Fibroblast of skin of right quadriceps (primary cell): ENCODE results near the gene KNG1.
A peak's percentile ranks its signal among the peaks of the same experiment; 100 is the strongest.
"Not testable (repeated sequence)": the region's sequence is repeated elsewhere in the genome, so short reads cannot be mapped to it uniquely, and the experiment has no call there.

Source experiments
- DNase-seq: peaks from one replicate; pipeline ENCODE4 v3.0.0-alpha.2; 2013

Gene KNG1

DNA sequence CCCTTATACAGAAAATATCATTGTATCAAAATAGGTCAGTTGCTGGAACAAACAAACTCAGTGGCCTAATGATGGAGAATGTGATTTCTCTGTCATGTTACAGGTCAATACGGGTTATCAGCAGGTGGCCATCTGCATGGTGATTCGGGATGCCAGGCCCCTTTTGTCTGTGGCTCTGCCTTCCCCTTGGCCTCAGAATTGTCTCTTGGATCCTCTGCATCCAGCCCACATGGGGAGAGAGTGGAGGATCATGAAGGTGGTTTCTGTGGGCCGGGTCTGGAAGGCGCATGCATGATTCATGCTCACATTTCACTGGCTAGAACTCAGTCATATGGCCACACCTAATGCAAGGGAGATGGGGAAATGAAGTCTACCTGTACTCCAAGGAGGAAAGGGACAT is 6.5 kb upstream of the KNG1 start:
- DNase-seq = not testable (repeated sequence)

GRCh38 chr3:186713499-186713898 is 3.7 kb upstream of the KNG1 start:
- DNase-seq = no peak

DNA sequence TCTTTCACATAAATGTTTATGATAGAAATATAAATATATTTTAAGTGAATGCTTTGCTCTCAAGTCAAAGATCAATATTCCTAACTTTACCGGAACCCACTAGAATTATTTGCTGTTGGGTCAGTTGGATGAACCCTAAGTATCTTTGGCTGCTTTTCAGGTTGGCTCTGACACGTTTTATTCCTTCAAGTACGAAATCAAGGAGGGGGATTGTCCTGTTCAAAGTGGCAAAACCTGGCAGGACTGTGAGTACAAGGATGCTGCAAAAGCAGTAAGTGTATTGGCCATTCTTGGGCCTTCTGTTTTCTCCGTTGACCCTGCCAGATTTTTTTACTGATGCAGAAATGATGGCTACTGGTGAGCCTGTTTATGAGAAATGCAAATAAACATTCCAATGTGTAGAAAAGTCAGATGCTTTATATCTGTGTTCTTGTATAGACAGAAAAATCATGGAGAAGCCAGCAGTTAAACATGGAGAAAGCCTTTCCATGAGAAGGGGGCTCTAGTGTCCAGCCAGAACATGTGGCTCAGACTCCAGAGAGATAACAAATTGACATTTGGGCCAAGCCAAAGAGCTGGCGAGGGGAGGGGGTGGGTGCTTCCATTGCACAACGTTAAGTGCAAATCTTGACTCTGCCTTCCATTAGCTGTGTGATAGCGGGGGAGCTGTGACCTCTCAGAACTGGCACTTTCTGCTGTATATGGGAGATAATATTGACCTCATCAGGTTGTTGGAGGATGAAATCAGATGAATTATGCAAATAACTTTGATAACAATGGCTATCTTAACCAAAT is 3.0 kb downstream of the KNG1 start:
- DNase-seq = no peak

GRCh38 chr3:186722457-186722856 is 5.3 kb downstream of the KNG1 start:
- no peak for DNase-seq

- no peak for DNase-seq
These were observed 7.8 kb downstream of the KNG1 start for GRCh38 chr3:186724911-186725310.

- no peak for DNase-seq
These were observed 15.1 kb downstream of the KNG1 start for GRCh38 chr3:186732169-186732766.

- no peak for DNase-seq
These were observed 25.6 kb downstream of the KNG1 start for GRCh38 chr3:186742618-186743380.

GRCh38 chr3:186743666-186744065 is 26.5 kb downstream of the KNG1 start:
- DNase-seq = no peak

DNA sequence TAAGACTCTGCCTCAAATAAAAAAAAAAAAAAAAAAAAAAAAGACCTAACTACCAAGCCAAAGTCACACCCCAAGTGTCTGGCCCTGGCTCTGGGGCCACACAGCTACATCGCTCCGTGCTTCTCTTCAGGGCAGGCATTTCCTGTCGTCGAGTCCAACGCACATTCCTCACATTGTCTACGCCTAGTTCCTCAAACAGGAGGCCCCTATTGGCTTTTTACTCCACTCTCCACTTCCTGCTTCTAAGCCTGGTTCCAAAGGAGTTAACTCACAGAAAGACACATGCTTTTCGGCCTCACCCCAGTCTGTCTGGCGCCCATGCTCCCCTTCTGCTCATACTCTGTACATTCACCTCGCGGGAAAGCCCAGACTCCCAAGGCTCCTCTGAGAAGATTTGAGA is 28.8 kb downstream of the KNG1 start:
- DNase-seq = peak; percentile 89

DNA sequence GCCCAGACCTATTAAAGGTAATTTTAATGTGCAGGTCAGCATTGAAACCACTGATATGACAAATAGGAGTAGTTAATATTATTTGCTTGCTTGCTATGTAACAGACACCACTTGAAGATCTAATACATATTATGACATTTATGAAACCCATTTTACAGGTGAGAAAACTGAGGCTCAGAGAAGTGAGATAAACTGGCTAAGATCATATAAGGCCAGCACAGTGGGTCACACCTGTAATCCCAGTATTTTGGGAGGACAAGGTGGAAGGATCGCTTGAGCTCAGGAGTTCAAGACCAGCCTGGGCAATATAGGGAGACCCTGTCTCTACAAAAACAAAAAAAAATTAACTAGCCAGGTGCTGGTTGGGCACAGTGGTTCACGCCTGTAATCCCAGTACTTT is 33.2 kb downstream of the KNG1 start:
- DNase-seq = no peak

DNA sequence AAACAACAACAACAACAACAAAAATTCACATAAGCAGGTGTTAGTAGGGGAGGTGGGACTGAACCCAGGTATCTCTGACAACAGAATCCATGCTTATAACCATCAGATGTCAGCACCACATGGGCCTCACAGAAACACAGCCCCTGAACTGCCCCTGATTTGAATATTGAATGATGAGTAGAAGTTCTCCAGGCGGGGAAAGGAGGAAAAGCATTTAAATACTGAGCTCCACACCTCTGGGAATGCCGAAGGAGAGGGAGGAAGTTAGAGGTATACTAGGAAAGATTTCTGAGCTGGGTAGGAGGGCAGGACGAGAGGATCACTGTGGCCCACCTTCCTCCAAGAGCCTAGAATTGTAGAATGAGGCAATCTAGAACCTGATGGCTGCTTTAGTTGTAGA is 34.3 kb downstream of the KNG1 start:
- DNase-seq = no peak

DNA sequence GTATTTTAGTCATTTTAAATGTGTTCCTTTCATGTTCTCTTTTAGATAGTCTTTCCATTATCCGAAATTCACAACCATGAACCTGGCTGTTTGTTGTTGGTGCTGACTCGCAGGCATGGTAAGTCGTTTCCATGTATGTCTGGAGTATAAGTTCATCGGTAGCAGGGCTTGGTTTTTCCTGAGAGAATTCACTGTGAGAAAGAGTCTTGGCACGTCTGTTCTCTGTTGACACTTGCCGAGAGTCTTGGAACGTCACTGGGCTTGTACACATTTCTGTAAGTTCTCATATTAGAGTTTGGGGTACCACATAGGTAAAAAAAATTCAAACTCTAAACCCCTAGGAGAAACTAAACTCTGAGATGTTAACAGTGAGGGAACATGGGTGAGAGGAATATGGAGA is 36.8 kb downstream of the KNG1 start:
- no peak for DNase-seq

DNA sequence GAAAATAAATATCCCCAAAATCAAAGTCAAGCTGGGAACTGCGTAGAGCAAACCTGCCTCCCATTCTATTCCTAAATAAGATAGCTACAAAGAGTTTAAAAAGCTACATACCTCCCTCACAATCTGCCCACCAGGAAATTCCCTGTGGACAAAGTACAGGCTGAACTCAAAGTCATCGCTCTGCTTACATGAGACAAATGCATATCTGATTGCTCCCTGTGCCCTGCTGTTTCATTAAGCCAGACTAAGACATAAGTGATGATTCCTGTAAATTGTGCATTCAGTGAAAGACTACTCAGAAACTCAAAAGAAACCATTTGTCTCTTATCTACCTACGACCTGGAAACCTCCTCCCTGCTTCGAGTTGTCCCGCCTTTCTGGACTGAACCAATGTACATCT is 37.7 kb downstream of the KNG1 start:
- no peak for DNase-seq

DNA sequence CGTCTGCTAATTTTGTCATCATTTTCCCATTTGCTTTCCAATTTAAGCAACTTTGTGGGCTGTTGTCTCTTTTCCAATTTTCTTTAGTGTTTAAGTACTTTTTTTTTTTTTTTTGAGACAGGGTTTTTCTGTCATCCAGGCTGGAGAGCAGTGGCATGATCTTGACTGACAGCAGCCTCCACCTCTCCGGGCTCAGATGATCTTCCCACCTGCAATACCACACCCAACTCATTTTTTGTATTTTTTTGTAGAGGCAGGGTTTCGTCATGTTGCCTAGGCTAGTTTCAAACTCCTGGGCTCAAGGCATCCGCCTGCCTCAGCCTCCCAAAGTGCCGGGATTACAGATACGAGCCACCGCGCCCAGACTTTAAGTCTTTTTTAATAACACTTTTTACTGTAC is 40.1 kb downstream of the KNG1 start:
- no peak for DNase-seq

- no peak for DNase-seq
These were observed 40.6 kb downstream of the KNG1 start for GRCh38 chr3:186757686-186758220.

- DNase-seq = no peak
These were observed 42.2 kb downstream of the KNG1 start for GRCh38 chr3:186759231-186759930.

DNA sequence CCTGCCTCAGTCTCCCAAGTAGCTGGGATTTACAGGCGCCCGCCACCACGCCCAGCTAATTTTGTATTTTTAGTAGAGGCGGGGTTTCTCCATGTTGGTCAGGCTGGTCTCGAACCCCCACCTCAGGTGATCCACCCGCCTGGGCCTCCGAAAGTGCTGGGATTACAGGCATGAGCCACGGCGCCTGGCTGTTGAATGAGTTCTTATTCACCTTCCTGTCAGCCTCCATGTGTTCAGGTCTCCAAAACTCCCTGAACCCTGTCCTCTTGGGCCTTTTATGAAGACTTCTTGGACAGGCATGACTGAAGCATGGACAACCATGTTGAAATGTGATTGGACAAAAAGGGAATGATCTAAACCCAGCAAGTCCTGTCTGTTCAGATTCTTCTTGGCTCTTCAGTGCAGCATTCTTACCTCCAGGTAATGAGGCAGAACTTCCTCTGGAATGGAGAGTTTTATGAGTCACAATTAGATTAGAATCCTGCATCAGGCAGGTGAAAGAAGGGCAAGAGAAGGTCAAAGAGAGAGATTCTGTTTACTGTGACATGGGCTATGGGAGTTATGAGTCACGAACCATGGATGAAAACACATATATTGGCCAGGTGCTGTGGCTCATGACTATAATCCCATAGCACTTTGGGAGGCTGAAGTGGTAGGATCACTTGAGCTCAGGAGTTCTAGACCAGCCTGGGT is 43.1 kb downstream of the KNG1 start:
- no peak for DNase-seq

DNA sequence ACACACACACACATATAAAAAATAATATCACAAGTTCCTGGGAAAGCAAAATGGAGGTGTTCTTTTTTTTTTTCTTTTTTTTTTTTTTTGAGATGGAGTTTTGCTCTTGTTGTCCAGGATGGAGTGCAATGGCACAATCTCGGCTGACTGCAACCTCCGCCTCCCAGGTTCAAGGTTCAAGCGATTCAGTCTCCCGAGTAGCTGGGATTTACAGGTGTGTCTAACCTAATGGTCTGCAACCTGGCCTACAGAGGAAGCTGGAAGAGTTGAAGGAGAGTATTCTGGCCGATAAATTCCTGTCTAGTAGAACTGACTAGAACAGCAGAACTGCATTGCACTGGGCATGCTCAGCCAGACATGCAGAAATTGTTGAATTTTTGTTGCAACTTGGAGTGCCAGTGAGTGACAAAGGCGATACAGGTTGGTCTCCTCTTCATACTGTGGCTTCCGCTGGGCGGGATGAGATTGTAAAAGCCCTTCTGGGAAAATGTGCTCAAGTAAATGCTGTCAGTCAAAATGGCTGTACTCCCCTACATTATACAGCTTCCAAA is 43.8 kb downstream of the KNG1 start:
- DNase-seq = no peak

GRCh38 chr3:186772281-186772694 is 55.1 kb downstream of the KNG1 start:
- DNase-seq = no peak

- DNase-seq = no peak
These were observed 55.7 kb downstream of the KNG1 start for GRCh38 chr3:186772701-186773417.

DNA sequence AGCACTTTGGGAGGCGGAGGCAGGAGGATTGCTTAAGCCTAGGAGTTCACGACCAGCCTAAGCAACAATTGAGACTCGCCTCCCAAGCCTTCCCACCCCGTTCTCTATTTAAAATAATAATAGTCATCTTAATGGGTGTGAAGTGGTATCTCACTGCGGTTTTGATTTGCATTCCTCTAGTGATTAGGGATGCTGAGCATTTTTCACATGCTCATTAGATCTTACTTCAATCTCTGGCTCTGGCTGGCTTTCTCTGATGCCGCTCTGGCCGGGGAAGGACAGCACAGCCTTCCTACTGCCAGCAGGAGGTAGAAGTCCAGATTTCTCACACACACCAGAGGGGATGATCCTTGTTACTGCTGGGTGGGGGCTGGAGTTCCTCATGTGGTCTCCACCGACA is 58.8 kb downstream of the KNG1 start:
- no peak for DNase-seq
